HG02973 (cell line): ENCODE results near the gene POP4.

Experiments used
- ATAC-seq: cut with Tn5 transposase; IDR thresholded peaks from one replicate; pipeline ENCODE4 v1.9.1; 2021; ENCODE audit warnings: moderate library complexity; ENCODE audit not compliant: unreplicated experiment

Gene POP4

DNA sequence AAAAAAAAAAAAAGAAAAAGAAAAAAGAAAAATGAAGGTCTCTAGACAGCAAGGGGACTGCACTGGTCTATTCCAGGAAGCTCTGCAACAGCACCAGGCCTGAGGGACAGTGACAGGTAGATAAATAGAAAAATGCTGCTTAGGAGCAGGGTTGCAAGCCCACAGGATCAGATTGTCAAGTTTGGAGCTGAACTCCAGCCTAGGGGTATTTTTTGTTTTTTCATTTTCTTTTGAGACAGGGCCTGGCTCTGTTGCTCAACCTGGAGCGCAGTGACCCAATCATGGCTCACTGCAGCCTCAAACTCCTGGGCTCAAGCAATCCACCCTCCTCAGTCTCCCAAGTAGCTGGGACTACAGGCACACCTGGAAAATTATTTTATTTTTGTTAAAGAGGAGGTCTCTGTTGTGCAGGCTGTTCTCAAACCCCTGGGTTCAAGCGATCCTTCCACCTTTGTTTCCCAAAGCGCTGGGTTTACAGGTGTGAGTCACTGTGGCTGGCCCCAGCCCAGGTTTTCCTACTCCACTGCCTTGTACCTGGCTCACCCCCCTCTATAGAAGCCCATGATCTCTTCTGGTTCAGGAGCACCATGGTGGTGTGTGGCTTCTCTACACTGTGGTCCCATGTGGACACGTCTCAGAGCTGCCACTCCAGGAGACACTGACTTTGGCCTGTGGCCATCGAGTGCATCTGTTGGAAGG, 23.9 kb downstream of the POP4 start:
- no peak for ATAC-seq

DNA sequence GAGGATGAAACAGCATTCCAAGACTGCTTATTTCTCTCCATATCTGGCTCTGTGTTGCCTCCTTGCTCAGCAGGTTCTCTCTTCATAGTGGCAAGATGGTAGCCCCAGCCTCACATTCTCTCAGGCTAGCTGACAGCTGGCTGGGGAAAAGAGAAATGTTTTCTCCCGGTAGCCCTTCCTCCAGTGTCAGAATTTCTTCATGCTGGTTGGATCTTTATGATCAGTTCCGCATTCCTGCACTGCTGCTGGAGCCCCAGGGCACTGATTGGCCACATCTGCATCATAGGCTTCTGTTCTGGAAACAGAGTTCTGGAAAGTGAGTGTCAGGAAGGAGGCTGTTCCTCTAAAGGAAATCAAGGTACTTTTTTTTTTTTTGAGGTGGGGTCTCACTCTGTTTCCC, 24.6 kb downstream of the POP4 start:
- ATAC-seq: no peak

DNA sequence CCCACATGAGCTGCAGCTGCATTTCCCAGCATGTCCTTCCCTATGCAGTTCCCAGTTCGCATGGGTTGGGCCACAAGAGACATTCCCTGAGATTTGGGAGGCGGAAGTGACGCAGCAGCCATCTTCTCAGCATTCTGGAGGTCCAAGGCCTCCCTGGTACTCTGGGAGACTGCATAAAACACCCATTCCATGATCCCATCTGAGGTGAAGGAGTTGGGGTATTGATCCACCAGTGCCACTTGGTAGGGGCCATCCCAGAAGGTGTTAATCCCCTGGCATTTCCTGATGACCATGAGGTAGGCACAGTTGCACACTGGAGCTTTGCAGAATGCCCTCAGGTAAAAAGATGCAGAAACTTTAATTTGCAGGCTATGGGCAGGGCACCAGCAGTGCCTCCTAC, 25.4 kb downstream of the POP4 start:
- no peak for ATAC-seq

DNA sequence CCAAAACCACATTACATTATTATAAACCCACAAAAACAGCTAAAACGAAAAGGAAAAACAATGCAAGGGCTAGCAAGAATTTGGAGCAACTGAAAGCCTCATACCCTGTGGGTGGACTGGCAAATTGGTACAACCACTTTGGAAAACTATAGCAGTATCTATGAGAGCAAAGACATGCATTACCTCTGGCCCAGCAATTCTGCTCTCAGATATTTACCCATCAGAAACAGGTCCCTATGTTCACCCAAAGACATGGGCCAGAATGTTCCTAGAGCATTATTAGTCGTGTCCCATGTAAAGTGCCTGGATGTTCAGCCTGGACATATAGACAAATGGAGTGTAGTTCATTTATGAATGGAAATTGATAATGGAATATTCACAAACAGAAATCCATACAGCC, 27.9 kb downstream of the POP4 start:
- ATAC-seq: no peak

DNA sequence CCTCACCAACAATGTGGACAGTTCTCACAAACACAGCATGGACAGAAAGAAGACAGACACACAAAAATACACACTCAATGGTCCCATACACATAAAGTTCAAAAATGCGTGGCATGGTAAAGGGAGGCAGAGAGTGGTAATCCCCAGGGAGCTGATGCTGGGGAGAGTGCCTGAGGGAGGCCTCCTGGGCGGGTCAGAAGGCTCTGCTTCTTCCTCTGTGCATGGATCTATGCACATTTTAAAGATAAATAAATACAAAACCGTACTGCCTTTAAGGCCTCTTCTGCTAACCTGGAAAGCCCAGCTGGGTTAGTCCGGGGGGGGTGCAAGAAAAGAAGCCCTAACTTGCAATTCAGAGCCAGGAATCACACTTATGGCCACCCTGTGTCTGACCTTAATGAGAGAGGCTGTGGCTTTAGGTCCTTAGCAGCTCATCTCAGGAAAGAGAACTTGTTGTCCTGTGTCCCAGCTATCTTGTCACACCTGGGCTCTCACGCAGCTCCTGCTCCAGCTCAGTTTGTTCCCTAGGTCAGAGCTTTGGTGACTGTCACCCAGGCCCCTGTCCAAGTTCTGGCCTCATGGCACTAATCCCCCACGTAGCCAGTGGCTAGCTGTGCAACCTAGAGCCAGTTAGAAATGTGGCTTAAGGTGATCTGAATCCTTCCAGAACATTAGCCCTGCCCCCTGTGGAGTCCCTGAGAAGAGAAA, 28.5 kb downstream of the POP4 start:
- ATAC-seq: no peak

DNA sequence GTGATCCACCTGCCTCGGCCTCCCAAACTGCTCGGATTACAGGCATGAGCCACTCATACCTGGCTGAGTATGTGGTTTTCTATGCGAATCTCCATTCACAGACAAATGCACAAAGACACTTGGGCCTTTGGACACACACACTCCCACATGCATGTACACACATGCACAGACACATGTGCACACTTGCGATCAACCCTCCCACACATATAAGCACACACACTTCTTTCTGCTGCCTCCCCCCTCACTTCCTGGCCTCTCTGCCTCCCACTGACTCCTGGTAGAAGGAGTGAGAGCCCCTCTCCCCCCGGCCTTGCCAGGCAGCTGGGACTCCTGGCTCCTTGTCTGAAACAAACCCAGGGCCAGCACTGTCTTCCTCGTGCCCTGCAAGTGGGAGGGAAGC, 29.9 kb downstream of the POP4 start:
- ATAC-seq: no peak

DNA sequence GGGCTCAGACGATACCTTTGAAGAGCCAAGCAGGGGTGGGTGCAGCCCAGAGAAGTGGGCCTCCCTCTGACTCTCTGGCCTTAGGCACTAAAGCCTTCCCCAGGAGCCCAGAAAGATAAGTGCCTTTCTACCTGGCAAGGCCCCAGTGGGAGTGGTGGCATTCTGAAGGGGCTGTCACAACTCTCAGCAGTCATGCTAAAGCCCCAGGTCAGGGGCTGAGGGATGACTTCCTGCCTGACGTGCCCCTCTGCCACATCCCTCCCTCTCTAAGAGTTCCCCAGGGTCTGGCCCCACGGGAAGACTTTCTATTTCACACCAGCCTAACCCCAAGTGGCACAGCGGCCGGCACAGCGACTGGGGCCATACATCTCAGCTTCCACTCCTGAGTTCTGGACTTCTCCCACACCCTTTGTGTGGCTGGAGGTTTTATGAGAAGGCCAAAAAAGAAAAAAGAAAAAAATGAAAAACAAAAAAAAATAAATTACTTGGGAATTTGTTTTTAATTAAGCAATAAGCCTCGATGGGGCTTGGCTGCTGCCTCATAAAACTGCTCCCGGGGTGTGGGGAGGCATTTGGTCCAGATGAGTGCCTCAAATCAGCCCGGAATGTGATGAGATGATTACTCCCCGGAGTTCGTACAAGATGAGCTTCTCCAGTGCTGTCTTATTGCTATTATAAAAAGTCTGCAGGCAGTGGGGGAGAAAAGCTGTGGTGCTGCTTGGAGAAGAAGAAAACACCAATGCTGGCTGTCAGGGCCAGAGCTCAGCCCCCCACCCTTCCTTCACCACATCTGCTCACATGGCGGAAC, 30.7 kb downstream of the POP4 start:
- ATAC-seq: no peak

DNA sequence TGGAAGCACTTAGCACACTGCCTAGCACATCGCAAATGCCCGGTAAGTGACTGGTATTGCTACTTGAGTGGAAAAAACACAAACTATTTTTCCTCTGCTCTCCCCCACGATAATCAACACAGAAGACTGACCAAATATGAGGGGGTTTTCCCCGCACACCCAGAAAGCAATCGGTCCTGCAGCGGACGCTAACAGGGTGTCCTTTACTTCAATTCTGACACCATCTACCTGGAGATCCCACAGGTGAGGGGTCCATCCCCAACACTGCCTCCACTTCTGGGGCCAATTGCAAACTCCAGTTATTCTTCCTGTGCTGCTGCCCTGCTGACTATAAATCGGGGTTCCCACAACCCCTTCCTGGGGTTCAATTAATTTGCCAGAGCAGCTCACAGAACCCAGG, 33.0 kb downstream of the POP4 start:
- no peak for ATAC-seq

DNA sequence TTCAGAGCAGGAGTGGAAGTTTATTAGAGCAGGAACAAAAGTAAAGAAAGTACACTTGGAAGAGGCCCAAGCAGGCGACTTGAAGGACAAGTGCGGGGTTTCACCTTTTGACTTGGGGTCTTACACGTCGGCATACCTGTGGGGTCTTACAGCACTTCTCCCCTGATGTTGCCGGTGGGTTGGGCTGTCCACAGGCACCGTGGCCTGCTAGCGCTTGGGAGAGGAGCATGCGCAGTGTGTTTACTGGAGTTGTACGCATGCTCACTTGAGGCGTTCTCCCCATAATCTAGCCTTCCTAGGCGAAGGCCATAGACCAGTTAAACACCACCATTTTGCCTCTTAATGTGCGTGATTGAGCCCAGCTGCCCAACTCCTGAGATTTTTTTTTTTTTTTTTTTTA, 34.1 kb downstream of the POP4 start:
- ATAC-seq: no peak

DNA sequence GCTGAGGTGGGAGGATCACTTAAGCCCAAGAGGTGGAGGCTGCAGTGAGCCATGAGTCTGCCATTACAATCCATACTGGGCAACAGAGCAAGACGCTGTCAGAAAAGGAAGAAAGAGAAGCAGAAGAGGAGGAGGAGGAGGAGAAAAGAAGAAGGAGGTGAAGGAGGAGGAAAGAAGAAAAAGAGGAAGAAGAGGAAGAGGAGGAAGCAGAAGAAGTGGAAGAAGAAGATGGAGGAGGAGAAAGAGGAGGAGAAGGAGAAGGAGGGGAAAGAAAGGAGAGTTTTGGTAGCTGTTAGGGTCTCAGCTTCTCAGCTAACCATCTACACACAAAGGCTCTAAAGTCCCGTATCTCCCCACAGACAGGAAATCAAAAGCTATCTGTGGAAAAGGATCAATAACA, 35.5 kb downstream of the POP4 start:
- no peak for ATAC-seq

DNA sequence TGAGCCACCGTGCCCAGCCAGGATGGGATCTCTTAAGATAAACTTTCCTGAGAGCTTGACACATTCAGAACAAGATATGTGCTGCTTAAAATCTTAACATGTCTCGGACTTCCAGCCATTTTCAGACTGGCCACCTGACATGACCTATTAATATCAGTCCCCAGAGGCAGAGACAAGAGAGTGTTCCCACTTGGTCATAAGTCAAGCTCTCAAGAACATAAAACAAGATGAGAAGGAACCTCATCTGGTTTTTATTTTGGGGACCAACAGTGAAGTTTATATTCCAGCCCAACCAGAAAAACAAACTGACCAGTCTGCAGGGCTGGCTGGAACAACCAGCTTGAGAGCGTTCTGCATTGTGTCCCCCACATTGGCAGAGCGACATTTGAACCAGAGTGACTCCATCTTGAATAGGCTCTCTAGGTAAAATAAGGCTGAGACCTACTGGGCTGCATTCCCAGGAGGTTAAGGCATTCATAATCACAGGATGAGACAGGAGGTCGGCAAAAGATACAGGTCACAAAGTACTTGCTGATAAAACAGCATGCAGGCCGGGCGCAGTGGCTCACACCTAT, 37.4 kb downstream of the POP4 start:
- no peak for ATAC-seq

DNA sequence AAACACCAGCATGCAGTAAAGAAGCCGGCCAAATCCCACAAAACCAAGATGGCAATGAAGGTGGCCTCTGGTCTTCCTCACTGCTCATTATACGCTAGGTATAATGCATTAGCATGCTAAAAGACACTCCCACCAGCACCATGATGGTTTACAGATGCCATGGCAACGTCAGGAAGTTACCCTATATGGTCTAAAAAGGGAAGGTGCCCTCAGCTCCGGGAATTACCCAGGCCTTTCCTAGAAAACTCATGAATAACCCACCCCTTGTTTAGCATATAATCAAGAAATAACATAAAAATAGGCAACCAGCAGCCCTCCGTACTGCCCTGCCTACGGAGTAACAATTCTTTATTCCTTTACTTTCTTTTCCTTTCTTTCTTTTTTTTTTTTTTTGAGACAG, 38.1 kb downstream of the POP4 start:
- ATAC-seq: no peak

DNA sequence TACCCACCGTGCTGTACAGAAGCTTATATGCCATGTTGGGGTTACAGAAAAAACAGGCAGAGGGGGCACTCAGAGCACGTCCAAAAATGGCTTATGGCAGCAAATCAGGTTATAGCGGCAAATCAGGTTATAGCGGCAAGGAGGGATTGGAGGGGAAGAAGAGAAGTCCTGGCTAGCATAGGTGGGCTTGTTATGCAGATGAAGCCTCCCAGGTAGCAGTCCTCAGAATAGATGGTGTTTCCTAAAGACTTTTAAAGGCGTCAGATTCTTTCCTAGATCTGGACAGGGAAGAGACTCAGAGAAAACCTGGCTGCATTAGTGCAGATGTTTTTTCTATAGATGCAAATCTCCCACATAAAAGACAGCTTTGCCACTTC, 39.4 kb downstream of the POP4 start:
- ATAC-seq: no peak

DNA sequence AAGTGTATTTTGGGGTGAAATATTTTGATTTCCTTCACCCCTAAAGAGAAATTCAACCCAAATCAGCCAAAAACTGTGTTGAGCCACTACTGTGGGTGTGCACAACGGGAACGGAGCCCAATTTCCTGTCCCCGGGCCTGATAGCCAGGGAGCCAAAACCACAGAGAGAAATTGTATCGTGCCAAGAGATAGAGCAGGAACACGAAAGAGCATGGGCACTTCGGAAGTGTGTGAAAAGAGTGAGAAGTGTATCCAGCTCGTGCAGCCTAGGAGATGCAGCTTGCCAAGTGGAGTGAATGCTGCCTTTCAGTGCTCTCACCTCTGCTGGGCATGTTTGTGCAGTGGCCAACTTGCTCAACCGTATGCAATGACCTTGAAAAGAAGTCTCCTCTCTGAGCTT, 39.8 kb downstream of the POP4 start:
- ATAC-seq: no peak

DNA sequence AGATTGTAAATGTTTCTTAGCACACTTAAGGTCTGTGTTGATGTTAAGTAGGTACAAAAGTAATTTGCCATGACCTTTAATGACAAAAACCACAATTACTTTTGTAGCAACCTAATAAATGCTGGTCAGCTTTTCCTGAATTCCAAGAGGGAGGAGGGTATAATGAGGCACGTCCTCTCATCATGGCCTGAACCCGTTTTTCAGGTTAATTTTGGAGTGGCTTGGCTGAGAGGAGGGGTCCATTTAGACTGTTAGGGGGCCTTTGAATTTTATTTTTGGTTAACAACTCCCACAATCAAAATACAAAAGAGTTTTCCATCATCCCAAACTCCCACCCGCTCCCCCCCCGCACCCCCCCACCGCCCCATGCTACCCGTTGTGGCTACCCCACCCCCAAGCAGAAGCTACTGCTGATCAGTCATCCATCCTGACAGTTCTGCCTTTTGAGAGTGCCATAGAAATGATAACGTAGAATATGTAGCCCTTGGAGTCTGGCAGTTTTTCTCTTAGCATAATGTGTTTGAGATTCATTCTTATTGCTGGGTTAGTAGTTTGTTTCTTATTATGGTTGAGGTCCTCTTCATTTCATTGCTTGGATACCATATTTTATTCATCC, 44.8 kb downstream of the POP4 start:
- no peak for ATAC-seq

DNA sequence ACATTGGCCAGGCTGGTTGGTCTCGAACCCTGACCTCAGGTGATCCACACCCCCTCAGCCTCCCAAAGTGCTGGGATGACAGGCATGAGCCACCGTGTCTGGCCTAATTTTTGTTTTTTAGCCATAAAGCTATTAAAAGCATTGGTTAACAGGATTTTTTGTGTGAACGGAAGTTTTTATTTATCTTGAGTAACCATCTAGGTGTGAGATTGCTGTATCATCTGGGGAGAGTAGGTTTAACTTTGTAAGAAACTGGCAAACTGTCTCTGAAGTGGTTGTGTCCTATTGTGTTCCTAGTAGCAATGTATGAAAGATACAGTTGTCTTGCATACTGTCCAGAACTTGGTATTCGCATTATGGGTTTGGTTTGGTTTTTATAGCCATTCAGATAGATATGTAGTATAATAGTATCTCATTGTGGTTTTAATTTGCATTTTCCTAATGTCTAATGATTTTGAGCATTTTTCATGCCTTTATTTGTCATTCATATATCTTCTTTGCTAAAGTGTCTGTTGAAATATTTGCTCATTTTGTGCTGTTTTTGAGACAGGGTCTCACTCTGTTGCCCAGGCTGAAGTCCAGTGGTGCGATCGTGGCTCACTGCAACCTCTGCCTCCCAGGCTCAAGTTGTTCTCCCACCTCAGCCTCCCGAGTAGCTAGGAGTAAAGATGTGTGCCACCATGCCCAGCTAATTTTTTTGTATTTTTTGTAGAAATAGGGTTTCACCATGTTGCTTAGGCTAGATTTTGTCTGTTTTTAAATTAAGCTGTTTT, 45.7 kb downstream of the POP4 start:
- ATAC-seq: no peak

DNA sequence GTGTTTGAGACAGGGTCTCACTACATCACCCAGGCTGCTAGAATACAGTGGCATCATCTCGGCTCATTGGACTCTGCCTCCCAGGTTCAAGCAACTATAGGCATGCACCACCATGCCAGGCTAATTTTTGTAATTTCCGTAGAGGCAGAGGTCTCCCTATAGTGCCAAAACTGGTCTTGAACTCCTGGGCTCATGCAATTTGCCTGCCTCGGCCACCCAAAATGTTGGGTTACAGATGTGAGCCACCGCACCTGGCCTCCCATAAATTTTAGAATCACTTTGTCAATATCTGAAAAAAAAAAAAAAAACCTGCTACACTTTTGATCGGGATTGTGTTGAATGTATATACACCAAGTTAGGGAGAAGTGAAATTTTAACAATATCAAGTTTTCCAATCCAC, 47.3 kb downstream of the POP4 start:
- ATAC-seq: no peak

DNA sequence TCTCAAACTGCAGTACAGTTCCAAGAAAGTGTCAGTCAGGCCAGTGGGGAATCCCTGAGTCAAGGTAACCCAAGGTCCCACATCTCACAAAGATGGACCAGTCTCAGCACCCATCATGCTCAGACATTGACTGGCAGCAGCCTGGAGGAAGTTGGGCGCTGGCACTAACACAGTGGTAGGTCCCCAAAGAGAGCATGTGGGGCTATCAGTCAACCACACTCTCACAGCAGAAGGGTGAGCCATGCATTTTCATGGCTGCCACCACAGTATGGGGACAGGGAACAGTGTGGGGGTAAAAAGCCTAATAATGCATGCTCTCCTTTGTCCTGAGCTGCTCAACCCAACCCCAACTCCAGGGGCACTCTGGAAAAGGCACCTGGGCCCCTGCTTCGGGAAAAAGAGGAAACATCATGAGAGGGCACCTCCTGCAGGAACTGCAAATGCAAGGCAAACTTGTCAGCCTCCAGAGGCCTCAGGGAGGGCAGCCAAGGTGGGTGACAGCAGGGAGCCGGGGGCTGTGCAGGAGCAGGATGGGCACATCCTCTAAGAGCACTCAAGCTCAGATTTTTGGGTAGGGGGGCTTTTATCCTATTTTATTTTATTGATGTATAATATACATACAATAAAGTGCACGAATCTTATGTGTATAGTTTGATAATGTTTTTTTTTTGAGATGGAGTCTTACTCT, 49.7 kb downstream of the POP4 start:
- no peak for ATAC-seq

DNA sequence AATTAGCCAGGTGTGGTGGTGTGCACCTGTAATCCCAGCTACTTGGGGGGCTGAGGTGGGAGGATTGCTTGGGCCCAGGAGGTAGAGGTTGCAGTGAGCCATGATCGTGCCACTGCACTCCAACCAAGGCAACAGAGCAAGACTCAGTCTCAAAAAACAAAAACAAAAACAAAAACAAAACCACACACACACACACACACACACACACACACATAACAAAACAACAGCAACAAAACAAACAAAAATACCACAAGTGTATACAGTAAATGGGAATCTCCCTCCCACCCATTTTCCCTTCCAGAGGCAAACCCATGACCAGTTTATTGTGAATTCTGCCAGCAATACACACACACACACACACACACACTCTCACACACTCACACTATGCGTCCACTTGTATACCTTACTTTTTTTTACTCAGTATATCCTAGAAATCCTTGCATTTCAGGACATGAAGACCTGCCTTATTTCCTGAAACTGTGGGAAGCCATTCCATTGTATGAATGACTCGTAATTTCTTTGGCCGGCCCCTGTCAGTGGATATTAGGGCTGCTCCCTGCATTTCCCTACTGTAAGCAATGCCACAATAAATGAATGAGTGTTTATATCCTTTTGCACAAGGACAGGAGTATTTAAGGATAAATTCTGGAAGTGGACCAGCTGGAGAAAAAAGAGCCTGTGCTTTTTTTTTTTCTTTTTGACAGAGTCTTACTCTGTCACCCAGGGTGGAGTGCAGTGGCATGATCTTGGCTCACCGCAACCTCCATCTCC, 52.3 kb downstream of the POP4 start:
- no peak for ATAC-seq
